ENCODE results near the gene GNAL. TPM values are rescaled to one million over a fixed set of nuclear protein-coding genes. Genes with fewer than 3 reads are reported as not detected.

Gene GNAL
- total RNA-seq, 1 experiment from 2014 or later, result 0.06 TPM

DNA sequence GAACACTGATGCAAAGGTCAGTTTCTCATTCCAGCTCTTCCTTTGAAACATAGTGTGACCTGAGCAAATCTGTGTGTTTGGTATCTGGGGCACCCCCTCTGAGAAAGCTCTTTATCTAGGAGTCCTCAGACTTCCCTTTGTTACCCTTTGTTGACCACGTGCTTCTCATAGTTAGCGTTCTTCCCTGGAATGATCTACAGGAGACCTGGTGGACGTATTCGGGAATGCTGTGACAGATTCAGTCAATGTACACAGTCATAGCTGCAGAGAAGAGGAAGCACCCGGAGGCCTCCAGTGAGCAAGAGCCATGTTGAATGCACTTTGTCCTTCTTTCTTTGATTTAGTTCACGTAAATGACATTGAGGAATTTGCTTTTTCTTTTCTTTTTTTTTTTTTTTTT, 151.4 kb downstream of the GNAL start:
- Histone ChIP-seq H3K4me1 (ENCODE audit: insufficient read depth, low read length, poor library complexity, severe bottlenecking) (no peaks in the 10 kb centered on the region), H3K27me3 (replicated peaks; ENCODE audit: insufficient read depth, low read depth, low read length, poor library complexity) (no peaks in the 10 kb centered on the region), H3K4me3 (ENCODE audit: low read depth, low read length, poor library complexity, severe bottlenecking) (no peak overlapping the region), H3K27ac (ENCODE audit: low read depth, low read length, poor library complexity, severe bottlenecking) (no peak overlapping the region), H3K9me3 (ENCODE audit: low read depth, low read length, poor library complexity, severe bottlenecking) (no peaks in the 10 kb centered on the region), H3K36me3 (ENCODE audit: insufficient read depth, low read length, poor library complexity, severe bottlenecking) (no peaks in the 10 kb centered on the region)
- TF ChIP-seq EZH2 (IDR thresholded peaks at IDR 0.05; ENCODE audit: borderline replicate concordance, low read depth, low read length, poor library complexity, severe bottlenecking), result no peak
- TF ChIP-seq, protein P1, sequence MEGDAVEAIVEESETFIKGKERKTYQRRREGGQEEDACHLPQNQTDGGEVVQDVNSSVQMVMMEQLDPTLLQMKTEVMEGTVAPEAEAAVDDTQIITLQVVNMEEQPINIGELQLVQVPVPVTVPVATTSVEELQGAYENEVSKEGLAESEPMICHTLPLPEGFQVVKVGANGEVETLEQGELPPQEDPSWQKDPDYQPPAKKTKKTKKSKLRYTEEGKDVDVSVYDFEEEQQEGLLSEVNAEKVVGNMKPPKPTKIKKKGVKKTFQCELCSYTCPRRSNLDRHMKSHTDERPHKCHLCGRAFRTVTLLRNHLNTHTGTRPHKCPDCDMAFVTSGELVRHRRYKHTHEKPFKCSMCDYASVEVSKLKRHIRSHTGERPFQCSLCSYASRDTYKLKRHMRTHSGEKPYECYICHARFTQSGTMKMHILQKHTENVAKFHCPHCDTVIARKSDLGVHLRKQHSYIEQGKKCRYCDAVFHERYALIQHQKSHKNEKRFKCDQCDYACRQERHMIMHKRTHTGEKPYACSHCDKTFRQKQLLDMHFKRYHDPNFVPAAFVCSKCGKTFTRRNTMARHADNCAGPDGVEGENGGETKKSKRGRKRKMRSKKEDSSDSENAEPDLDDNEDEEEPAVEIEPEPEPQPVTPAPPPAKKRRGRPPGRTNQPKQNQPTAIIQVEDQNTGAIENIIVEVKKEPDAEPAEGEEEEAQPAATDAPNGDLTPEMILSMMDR (conservative IDR thresholded peaks at IDR 0.05; ENCODE audit: low read depth, low read length), result no peak
- intact Hi-C loops (cut with micrococcal nuclease; ENCODE audit: unreplicated experiment), result no loop called here
- CTCF ChIA-PET, result no interaction called here
- no peak for DNase-seq (ENCODE audit: low spot score)
- POLR2A ChIA-PET (ENCODE audit: low non-redundant PET), result no interaction called here
- BruUV-seq (replicated peaks), result no TSS peak

DNA sequence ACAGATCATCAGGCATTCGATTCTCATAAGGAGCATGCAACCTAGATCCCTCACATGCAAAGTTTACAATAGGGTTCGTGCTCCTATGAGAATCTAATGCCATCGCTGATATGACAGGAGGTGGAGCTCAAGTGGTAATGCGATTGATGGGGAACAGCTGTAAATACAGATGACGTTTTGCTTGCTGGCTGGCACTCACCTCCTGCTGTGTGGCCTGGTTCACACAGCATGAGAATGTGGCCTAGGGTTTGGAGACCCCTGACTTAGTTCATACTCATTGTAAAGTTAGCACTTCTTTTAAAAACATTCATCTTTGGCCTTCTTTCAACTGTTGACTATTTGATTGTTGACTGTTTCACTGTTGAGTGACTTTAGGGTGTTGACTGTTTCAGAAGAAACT, 153.5 kb downstream of the GNAL start:
- Histone ChIP-seq H3K27ac (ENCODE audit: low read depth, low read length, poor library complexity, severe bottlenecking) (no peak overlapping the region), H3K4me1 (ENCODE audit: insufficient read depth, low read length, poor library complexity, severe bottlenecking) (no peaks in the 10 kb centered on the region), H3K9me3 (ENCODE audit: low read depth, low read length, poor library complexity, severe bottlenecking) (no peaks in the 10 kb centered on the region), H3K27me3 (replicated peaks; ENCODE audit: insufficient read depth, low read depth, low read length, poor library complexity) (no peaks in the 10 kb centered on the region), H3K4me3 (ENCODE audit: low read depth, low read length, poor library complexity, severe bottlenecking) (no peak overlapping the region), H3K36me3 (ENCODE audit: insufficient read depth, low read length, poor library complexity, severe bottlenecking) (no peaks in the 10 kb centered on the region)
- no TSS peak for BruUV-seq (replicated peaks)
- TF ChIP-seq, protein P1 (conservative IDR thresholded peaks at IDR 0.05; ENCODE audit: low read depth, low read length), result no peak
- TF ChIP-seq EZH2 (IDR thresholded peaks at IDR 0.05; ENCODE audit: borderline replicate concordance, low read depth, low read length, poor library complexity, severe bottlenecking), result no peak
- intact Hi-C loops (cut with micrococcal nuclease; ENCODE audit: unreplicated experiment), result no loop called here
- CTCF ChIA-PET, result no interaction called here
- no peak for DNase-seq (ENCODE audit: low spot score)
- POLR2A ChIA-PET (ENCODE audit: low non-redundant PET), result no interaction called here

DNA sequence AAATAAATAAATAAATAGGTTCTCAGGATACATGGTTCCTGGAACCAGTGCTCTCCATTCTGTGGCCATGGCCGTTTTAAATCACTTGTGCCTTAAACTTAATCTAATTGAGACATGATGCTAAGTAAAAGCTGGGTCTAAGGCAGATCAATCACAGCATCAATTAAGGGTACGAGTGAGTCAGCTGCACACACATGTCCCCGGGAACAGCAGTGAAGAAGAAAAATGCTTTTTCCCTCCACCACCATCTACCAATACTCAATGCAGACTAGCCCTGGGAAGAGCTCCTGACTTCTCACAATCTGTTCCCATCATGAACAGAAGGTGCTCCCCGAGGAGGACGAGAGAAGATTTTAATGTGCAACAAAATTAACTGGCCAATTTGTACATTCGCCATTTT, 155.4 kb downstream of the GNAL start:
- POLR2A ChIA-PET (ENCODE audit: low non-redundant PET), result no interaction called here
- no peak for DNase-seq (ENCODE audit: low spot score)
- BruUV-seq (replicated peaks), result no TSS peak
- Histone ChIP-seq H3K9me3 (ENCODE audit: low read depth, low read length, poor library complexity, severe bottlenecking) (no peaks in the 10 kb centered on the region), H3K27ac (ENCODE audit: low read depth, low read length, poor library complexity, severe bottlenecking) (no peak overlapping the region), H3K4me3 (ENCODE audit: low read depth, low read length, poor library complexity, severe bottlenecking) (no peak overlapping the region), H3K27me3 (replicated peaks; ENCODE audit: insufficient read depth, low read depth, low read length, poor library complexity) (peaks cover 4% of the 10 kb centered on the region), H3K4me1 (ENCODE audit: insufficient read depth, low read length, poor library complexity, severe bottlenecking) (no peaks in the 10 kb centered on the region), H3K36me3 (ENCODE audit: insufficient read depth, low read length, poor library complexity, severe bottlenecking) (no peaks in the 10 kb centered on the region)
- intact Hi-C loops (cut with micrococcal nuclease; ENCODE audit: unreplicated experiment), result no loop called here
- CTCF ChIA-PET, result no interaction called here
- TF ChIP-seq, protein P1 (conservative IDR thresholded peaks at IDR 0.05; ENCODE audit: low read depth, low read length), result no peak
- TF ChIP-seq EZH2 (IDR thresholded peaks at IDR 0.05; ENCODE audit: borderline replicate concordance, low read depth, low read length, poor library complexity, severe bottlenecking), result no peak

All from A673 (cell line).